Left ventricle myocardium inferior (tissue), 1 donor: Measurements from ENCODE around the gene ADPRH. TPM values are rescaled to one million over a fixed set of nuclear protein-coding genes. Genes with fewer than 3 reads are reported as not detected.

Experiments used
- DNase-seq: peaks from one replicate; pipeline ENCODE4 v3.0.0-alpha.2; 2020
- H3K27ac ChIP-seq: fragments of 200-600 bp; replicated peaks from 2 replicates; pipeline ENCODE4 v1.8.0; 2021
- H3K27me3 ChIP-seq: fragments of 200-600 bp; 2 replicates; pipeline ENCODE4 v1.8.0; 2021; ENCODE audit warnings: low read depth
- H3K36me3 ChIP-seq: fragments of 200-600 bp; 2 replicates; pipeline ENCODE4 v1.8.0; 2021
- H3K4me1 ChIP-seq: fragments of 200-600 bp; 2 replicates; pipeline ENCODE4 v1.8.0; 2021
- H3K4me3 ChIP-seq: fragments of 200-600 bp; 2 replicates; pipeline ENCODE4 v1.8.0; 2021; ENCODE audit warnings: mild to moderate bottlenecking, moderate library complexity
- H3K9me3 ChIP-seq: fragments of 200-600 bp; replicated peaks from 2 replicates; pipeline ENCODE4 v1.8.0; 2021
- CTCF ChIP-seq: fragments of 200-600 bp; IDR thresholded peaks from 2 replicates; pipeline ENCODE4 v1.8.0; 2021; ENCODE audit warnings: antibody characterized with exemption, mild to moderate bottlenecking, borderline replicate concordance
- intact Hi-C: fragments of 100-400 bp; cut with micrococcal nuclease; formaldehyde crosslinking; loops from one replicate; pipeline ENCODE4 v1.11.0; 2022
- total RNA-seq: library from RNA; stranded (reverse); fragmentation: NEBNext Ultra II Directional; extraction: Animal tissue kit (Norgen Biotek cat#: 25700); gene quantifications from one replicate; pipeline ENCODE4 v1.2.1, GENCODE V29; 2021
- donor health status: DM: no; HTN: yes; CAD: no; lungs with severe emphysema.

ADPRH gene
- total RNA-seq, 1 donor from 2014 or later: 9.8 TPM

- H3K36me3 ChIP-seq: no peaks in the 10 kb centered on the region
Measured at GRCh38 chr3:119628816-119629445, 49.6 kb downstream of the ADPRH start.

GRCh38 chr3:119630128-119630879 is 51.0 kb downstream of the ADPRH start:
- intact Hi-C loops: no loop called here
- H3K27me3 ChIP-seq: no peaks in the 10 kb centered on the region
- peaks cover 70% of the 10 kb centered on the region for H3K4me1 ChIP-seq
- TF ChIP-seq CTCF: no peak
- DNase-seq: no peak
- H3K27ac ChIP-seq: peak overlapping the region; percentile 69
- H3K9me3 ChIP-seq: no peaks in the 10 kb centered on the region
- no peak overlapping the region for H3K4me3 ChIP-seq
- no peaks in the 10 kb centered on the region for H3K36me3 ChIP-seq

More at GRCh38 chr3:119628816-119629445, 49.6 kb downstream of the ADPRH start:
- peaks cover 67% of the 10 kb centered on the region for H3K4me1 ChIP-seq
- H3K27ac ChIP-seq: peak overlapping the region; percentile 69
- DNase-seq: no peak
- H3K4me3 ChIP-seq: no peak overlapping the region
- intact Hi-C loops: no loop called here
- TF ChIP-seq CTCF: no peak
- H3K9me3 ChIP-seq: no peaks in the 10 kb centered on the region
- no peaks in the 10 kb centered on the region for H3K27me3 ChIP-seq

GRCh38 chr3:119630880-119631329 is 51.6 kb downstream of the ADPRH start:
- Histone ChIP-seq H3K4me3 (no peak overlapping the region), H3K27ac (peak overlapping the region; percentile 69), H3K27me3 (no peaks in the 10 kb centered on the region), H3K36me3 (no peaks in the 10 kb centered on the region), H3K4me1 (peaks cover 70% of the 10 kb centered on the region), H3K9me3 (no peaks in the 10 kb centered on the region)
- no peak for TF ChIP-seq CTCF
- no peak for DNase-seq
- intact Hi-C loops: no loop called here

- H3K4me3 ChIP-seq: no peak overlapping the region
- peak overlapping the region; percentile 69 for H3K27ac ChIP-seq
- intact Hi-C loops: no loop called here
- H3K27me3 ChIP-seq: no peaks in the 10 kb centered on the region
- no peak for TF ChIP-seq CTCF
- H3K4me1 ChIP-seq: peaks cover 70% of the 10 kb centered on the region
- DNase-seq: no peak
- no peaks in the 10 kb centered on the region for H3K36me3 ChIP-seq
- no peaks in the 10 kb centered on the region for H3K9me3 ChIP-seq
Measured at GRCh38 chr3:119631516-119631915, 52.2 kb downstream of the ADPRH start.

GRCh38 chr3:119632216-119632615 is 52.9 kb downstream of the ADPRH start:
- Histone ChIP-seq H3K9me3 (no peaks in the 10 kb centered on the region), H3K4me1 (peaks cover 70% of the 10 kb centered on the region), H3K27ac (no peak overlapping the region), H3K36me3 (no peaks in the 10 kb centered on the region), H3K27me3 (no peaks in the 10 kb centered on the region), H3K4me3 (no peak overlapping the region)
- intact Hi-C loops: no loop called here
- DNase-seq: no peak
- no peak for TF ChIP-seq CTCF
